ENCODE measurements around the gene ATCAY. TPM values are rescaled to one million over a fixed set of nuclear protein-coding genes. Genes with fewer than 3 reads are reported as not detected.

ATCAY gene
- total and polyA plus RNA-seq, 3 donors from 2014 or later: 0.32 to 4.8 (median 1.7) TPM

DNA sequence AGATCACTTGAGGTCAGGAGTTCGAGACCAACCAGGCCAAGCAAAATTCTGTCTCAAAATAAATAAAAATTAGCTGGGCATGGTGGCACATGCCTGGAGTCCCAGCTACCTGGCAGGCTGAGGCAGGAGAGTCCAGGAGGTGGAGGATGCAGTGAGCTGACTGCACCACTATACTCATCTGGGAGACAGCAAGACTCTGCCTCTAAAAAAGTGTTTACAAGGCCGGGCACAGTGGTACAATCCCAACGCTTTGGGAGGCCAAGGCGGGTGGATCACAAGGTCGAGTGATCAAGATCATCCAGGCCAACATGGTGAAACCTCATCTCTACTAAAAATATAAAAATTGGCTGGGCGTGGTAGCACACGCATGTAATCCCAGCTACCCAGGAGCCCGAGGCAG, 94.7 kb downstream of the ATCAY start:
- TF ChIP-seq POLR2A (IDR thresholded peaks at IDR 0.05): no peak
- TF ChIP-seq, protein P1, sequence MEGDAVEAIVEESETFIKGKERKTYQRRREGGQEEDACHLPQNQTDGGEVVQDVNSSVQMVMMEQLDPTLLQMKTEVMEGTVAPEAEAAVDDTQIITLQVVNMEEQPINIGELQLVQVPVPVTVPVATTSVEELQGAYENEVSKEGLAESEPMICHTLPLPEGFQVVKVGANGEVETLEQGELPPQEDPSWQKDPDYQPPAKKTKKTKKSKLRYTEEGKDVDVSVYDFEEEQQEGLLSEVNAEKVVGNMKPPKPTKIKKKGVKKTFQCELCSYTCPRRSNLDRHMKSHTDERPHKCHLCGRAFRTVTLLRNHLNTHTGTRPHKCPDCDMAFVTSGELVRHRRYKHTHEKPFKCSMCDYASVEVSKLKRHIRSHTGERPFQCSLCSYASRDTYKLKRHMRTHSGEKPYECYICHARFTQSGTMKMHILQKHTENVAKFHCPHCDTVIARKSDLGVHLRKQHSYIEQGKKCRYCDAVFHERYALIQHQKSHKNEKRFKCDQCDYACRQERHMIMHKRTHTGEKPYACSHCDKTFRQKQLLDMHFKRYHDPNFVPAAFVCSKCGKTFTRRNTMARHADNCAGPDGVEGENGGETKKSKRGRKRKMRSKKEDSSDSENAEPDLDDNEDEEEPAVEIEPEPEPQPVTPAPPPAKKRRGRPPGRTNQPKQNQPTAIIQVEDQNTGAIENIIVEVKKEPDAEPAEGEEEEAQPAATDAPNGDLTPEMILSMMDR (IDR thresholded peaks at IDR 0.05): no peak
- intact Hi-C loops (cut with DNase I; ENCODE audit: low total_unique reads): no loop called here
- Histone ChIP-seq H3K27ac (no peak overlapping the region), H3K4me3 (no peak overlapping the region), H3K4me1 (no peaks in the 10 kb centered on the region), H3K27me3 (no peaks in the 10 kb centered on the region), H3K36me3 (ENCODE audit: low read depth, missing control alignments) (peaks cover 7% of the 10 kb centered on the region), H3K9me3 (no peaks in the 10 kb centered on the region)
- no peak for DNase-seq
- 77 to 78% methylated on average over 8 of the region's 8 CpGs for WGBS, 2 donors

DNA sequence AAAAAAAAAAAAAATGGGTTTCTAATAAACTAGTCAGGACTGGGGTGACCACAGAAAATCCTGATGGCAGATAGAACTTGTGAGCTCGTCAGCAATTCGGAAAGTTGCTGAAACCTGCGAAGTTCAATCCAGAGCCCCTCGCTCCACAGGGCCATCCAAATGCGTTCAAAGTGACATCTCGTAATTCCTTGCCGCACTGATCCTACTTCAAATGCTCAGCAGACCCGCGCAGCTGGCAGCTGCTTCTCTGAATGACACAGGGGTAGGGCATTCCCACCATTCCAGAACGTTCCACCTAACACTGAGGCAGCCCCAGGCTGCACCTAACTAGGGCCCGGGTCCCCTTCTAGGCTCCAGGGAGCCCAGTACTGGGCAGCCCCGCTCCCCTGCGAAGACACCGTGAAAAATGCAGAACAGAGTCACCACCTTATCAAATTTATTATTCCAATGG, 95.2 kb downstream of the ATCAY start:
- H3K27ac ChIP-seq: no peak overlapping the region
- no peaks in the 10 kb centered on the region for H3K4me1 ChIP-seq
- intact Hi-C loops (cut with DNase I; ENCODE audit: low total_unique reads): no loop called here
- H3K9me3 ChIP-seq: no peaks in the 10 kb centered on the region
- H3K4me3 ChIP-seq: no peak overlapping the region
- DNase-seq: no peak
- 75 to 76% methylated on average over 10 to 14 of the region's 14 CpGs for WGBS, 2 donors
- H3K27me3 ChIP-seq: no peaks in the 10 kb centered on the region
- TF ChIP-seq, protein P1 (IDR thresholded peaks at IDR 0.05): no peak
- no peak for TF ChIP-seq POLR2A (IDR thresholded peaks at IDR 0.05)
- H3K36me3 ChIP-seq (ENCODE audit: low read depth, missing control alignments): peaks cover 7% of the 10 kb centered on the region

DNA sequence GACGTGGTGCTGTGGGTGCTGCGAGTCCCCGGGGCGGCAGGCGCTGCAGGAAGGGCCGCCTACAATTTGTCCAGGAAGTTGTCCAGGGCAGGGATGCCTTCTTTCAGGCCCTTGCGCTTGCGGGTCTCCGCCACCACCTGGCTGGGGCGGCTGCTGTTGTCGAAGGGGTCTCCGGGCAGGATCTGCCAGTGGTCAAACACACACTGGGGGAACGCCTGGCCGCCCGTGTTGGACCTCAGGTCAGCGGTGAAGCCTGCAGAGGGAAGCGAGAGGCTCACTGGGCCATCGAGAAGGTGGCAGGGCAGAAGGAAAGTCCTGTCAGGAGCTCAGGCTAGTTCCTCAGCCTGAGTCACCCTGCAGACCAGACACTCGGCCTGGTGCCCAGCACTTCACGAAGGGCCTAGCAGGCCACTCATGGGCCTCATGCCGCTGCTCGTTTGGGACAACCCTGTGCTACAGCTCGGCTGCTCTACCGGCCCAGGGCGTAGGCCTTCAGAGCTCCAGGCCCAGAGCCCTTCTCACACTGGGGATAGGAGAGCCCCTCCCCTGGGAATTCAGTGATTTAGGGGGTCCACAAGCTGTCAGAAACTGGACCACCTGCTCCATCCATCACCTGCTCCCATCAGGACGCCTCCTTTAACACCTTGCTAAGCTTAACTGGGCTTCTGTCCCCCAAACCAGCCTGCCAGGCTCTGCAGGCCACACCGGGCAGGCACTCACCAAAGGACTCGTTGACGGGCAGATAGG, 96.2 kb downstream of the ATCAY start:
- Histone ChIP-seq H3K4me3 (no peak overlapping the region), H3K27ac (no peak overlapping the region), H3K36me3 (ENCODE audit: low read depth, missing control alignments) (peaks cover 7% of the 10 kb centered on the region), H3K9me3 (no peaks in the 10 kb centered on the region), H3K27me3 (no peaks in the 10 kb centered on the region), H3K4me1 (no peaks in the 10 kb centered on the region)
- DNase-seq: no peak
- 86 to 90% methylated on average over 18 to 29 of the region's 29 CpGs for WGBS, 2 donors
- intact Hi-C loops (cut with DNase I; ENCODE audit: low total_unique reads): no loop called here
- TF ChIP-seq, protein P1 (IDR thresholded peaks at IDR 0.05): no peak
- no peak for TF ChIP-seq POLR2A (IDR thresholded peaks at IDR 0.05)

MicroRNAs within 50 kb of the gene (microRNA counts, 767-probe panel; counts per million panel counts)
- 0 to 152 counts per million in 2 donors for microRNA hsa-miR-637

Small RNA genes lying within 50 kb of the gene (microRNA-seq; reads per million reads assigned to microRNA genes)
- 0 to 0.70 reads per million in 2 donors for gene MIR637 (ENCODE audit: borderline number of aligned reads in 2 of 2, borderline replicate concordance in 1 of 2)

Small RNA genes lying within 50 kb of the gene (small RNA-seq; reads per million reads assigned to genes)
- gene RN7SL202P: 0 reads per million in 2 donors

Other genes starting within 250 kb of the ATCAY start
- 10 to 100 TPM; 80.2 to 87.0 TPM for gene PIP5K1C, start 180.2 kb upstream of the ATCAY start, total RNA-seq
- 99.1 TPM for gene PIP5K1C, start 180.2 kb upstream of the ATCAY start, polyA plus RNA-seq (ENCODE audit: insufficient read depth, low read depth, low replicate concordance)
- 10 to 100 TPM; 37.2 to 81.1 TPM for gene TJP3, start 172.3 kb upstream of the ATCAY start, total RNA-seq
- gene TJP3, start 172.3 kb upstream of the ATCAY start, polyA plus RNA-seq (ENCODE audit: insufficient read depth, low read depth, low replicate concordance): 125 TPM
- 10 to 100 TPM; 34.4 to 48.3 TPM for gene APBA3, start 119.0 kb upstream of the ATCAY start, total RNA-seq
- gene APBA3, start 119.0 kb upstream of the ATCAY start, polyA plus RNA-seq (ENCODE audit: insufficient read depth, low read depth, low replicate concordance): 12.0 TPM
- gene MRPL54, start 118.0 kb upstream of the ATCAY start, total RNA-seq: 10 to 100 TPM; 42.4 to 57.4 TPM
- 96.4 TPM for gene MRPL54, start 118.0 kb upstream of the ATCAY start, polyA plus RNA-seq (ENCODE audit: insufficient read depth, low read depth, low replicate concordance)
- under 1 TPM in 1 of 2 donors, not detected in 1; 0.24 TPM for gene RAX2, start 108.5 kb upstream of the ATCAY start, total RNA-seq
- gene RAX2, start 108.5 kb upstream of the ATCAY start, polyA plus RNA-seq (ENCODE audit: insufficient read depth, low read depth, low replicate concordance): not detected
- gene MATK, start 94.3 kb upstream of the ATCAY start, total RNA-seq: 10 to 100 TPM; 10.1 TPM
- 6.0 TPM for gene MATK, start 94.3 kb upstream of the ATCAY start, polyA plus RNA-seq (ENCODE audit: insufficient read depth, low read depth, low replicate concordance)
- gene ZFR2, start 11.6 kb upstream of the ATCAY start, total RNA-seq: 10 to 100 TPM; 23.4 to 34.1 TPM
- 35.0 TPM for gene ZFR2, start 11.6 kb upstream of the ATCAY start, polyA plus RNA-seq (ENCODE audit: insufficient read depth, low read depth, low replicate concordance)
- gene NMRK2, start 52.4 kb downstream of the ATCAY start, total RNA-seq: 1 to 10 TPM; 1.7 to 3.2 TPM
- 1.7 TPM for gene NMRK2, start 52.4 kb downstream of the ATCAY start, polyA plus RNA-seq (ENCODE audit: insufficient read depth, low read depth, low replicate concordance)
- gene DAPK3, start 90.4 kb downstream of the ATCAY start, total RNA-seq: 100 to 1,000 TPM; 102 to 111 TPM
- 89.8 TPM for gene DAPK3, start 90.4 kb downstream of the ATCAY start, polyA plus RNA-seq (ENCODE audit: insufficient read depth, low read depth, low replicate concordance)
- 1,000 to 10,000 TPM in 1 of 2 donors, 100 to 1,000 TPM in 1; 909 to 1,599 TPM for gene EEF2, start 104.8 kb downstream of the ATCAY start, total RNA-seq
- gene EEF2, start 104.8 kb downstream of the ATCAY start, polyA plus RNA-seq (ENCODE audit: insufficient read depth, low read depth, low replicate concordance): 1,429 TPM
- 10 to 100 TPM; 89.1 to 94.5 TPM for gene PIAS4, start 127.1 kb downstream of the ATCAY start, total RNA-seq
- gene PIAS4, start 127.1 kb downstream of the ATCAY start, polyA plus RNA-seq (ENCODE audit: insufficient read depth, low read depth, low replicate concordance): 142 TPM
- gene ZBTB7A, start 186.2 kb downstream of the ATCAY start, total RNA-seq: 10 to 100 TPM; 42.2 to 49.4 TPM
- gene ZBTB7A, start 186.2 kb downstream of the ATCAY start, polyA plus RNA-seq (ENCODE audit: insufficient read depth, low read depth, low replicate concordance): 7.5 TPM
- gene MAP2K2, start 243.4 kb downstream of the ATCAY start, total RNA-seq: 100 to 1,000 TPM; 181 to 225 TPM
- 241 TPM for gene MAP2K2, start 243.4 kb downstream of the ATCAY start, polyA plus RNA-seq (ENCODE audit: insufficient read depth, low read depth, low replicate concordance)

Data from testis (tissue), 3 donors.